HepG2 (cell line): ENCODE measurements around the gene ZFP1. TPM values are rescaled to one million over a fixed set of nuclear protein-coding genes. Genes with fewer than 3 reads are reported as not detected.

Experiments used
- ATAC-seq: fragments of 200-7000 bp; cut with Tn5 transposase; 3 replicates; pipeline ENCODE4 v1.9.1; 2020; ENCODE audit warnings: mild to moderate bottlenecking, moderate library complexity
- BruUV-seq: library from RNA; stranded (reverse); fragments of 400-500 nt; replicated peaks from 2 replicates; lab custom pipeline; 2021; lab: Mats Ljungman, UMichigan
- CTCF ChIA-PET: fragments of 300-600 bp; formaldehyde crosslinking; extraction: SDS; loops from one replicate; lab custom pipeline; 2021; ENCODE audit warnings: low total read pairs, inconsistent platforms, low intra/inter-chr PET ratio; lab: Yijun Ruan, JAX
- POLR2A ChIA-PET: fragments of 350-600 bp; sonication (Branson Sonifier 250); formaldehyde crosslinking; loops from one replicate; lab custom pipeline; 2020; ENCODE audit warnings: antibody characterized with exemption, inconsistent platforms; lab: Yijun Ruan, JAX
- DNase-seq: peaks from one replicate; pipeline ENCODE4 v3.0.0-alpha.2; 2015; ENCODE audit warnings: low spot score
- FAIRE-seq: peaks from 3 replicates; lab custom pipeline; 2011; peaks lifted over from hg19 to GRCh38; lab: Jason Lieb, UNC
- H2AFZ ChIP-seq: one replicate; pipeline ENCODE4 v1.6.1; 2011; ENCODE audit warnings: low read length, inconsistent platforms
- H3K27ac ChIP-seq: fragments of 300-600 bp; 3 replicates; pipeline ENCODE4 v1.8.0; 2011; ENCODE audit warnings: mixed run types, mild to moderate bottlenecking, mixed read lengths, low read length, inconsistent platforms; ENCODE audit not compliant: insufficient read depth; ENCODE audit errors: extremely low read length
- H3K27me3 ChIP-seq, 2 experiments: fragments of 200-600 bp in 1 of 2; 2 replicates in 1 of 2; 3 replicates in 1 of 2; pipeline versions ENCODE4 v1.6.0 to v1.8.0; 2011; ENCODE audit warnings: low read length in 2 of 2, mild to moderate bottlenecking in 2 of 2, moderate library complexity in 2 of 2, inconsistent platforms in 1 of 2; ENCODE audit not compliant: insufficient read depth in 2 of 2, control insufficient read depth in 1 of 2
- H3K36me3 ChIP-seq, 2 experiments: fragments of 200-600 bp in 1 of 2; replicated peaks in 1 of 2; 2 replicates in 1 of 2; 3 replicates in 1 of 2; pipeline versions ENCODE4 v1.5.1 to v1.8.0; 2011; ENCODE audit warnings: low read length in 2 of 2, inconsistent platforms in 1 of 2; ENCODE audit not compliant: insufficient read depth in 2 of 2, control insufficient read depth in 1 of 2
- H3K4me1 ChIP-seq: 2 replicates; pipeline ENCODE4 v1.5.1; 2012; ENCODE audit warnings: low read length, inconsistent platforms; ENCODE audit not compliant: insufficient read depth
- H3K4me2 ChIP-seq: 2 replicates; pipeline ENCODE4 v1.6.0; 2011; ENCODE audit warnings: low read depth, low read length, inconsistent platforms
- H3K4me3 ChIP-seq, 3 experiments: fragments of 200-600 bp in 1 of 3; sonication (generic), shearing (Covaris generic) in 1 of 3; replicated peaks in 1 of 3; 2 replicates each; pipeline ENCODE4 v1.5.1; 2011 to 2016; ENCODE audit warnings: low read length in 3 of 3, inconsistent platforms in 2 of 3, low read depth in 2 of 3, mild to moderate bottlenecking in 2 of 3, control low read depth in 1 of 3, mixed read lengths in 1 of 3; ENCODE audit not compliant: insufficient read depth in 1 of 3
- H3K79me2 ChIP-seq: one replicate; pipeline ENCODE4 v1.6.1; 2011; ENCODE audit warnings: low read length, inconsistent platforms; ENCODE audit not compliant: insufficient read depth
- H3K9ac ChIP-seq: 2 replicates; pipeline ENCODE4 v1.6.0; 2011; ENCODE audit warnings: mild to moderate bottlenecking, low read depth, low read length, inconsistent platforms; ENCODE audit not compliant: insufficient read depth
- H3K9me3 ChIP-seq: 2 replicates; pipeline ENCODE4 v1.5.1; 2012; ENCODE audit warnings: mild to moderate bottlenecking, low read length
- H4K20me1 ChIP-seq: 2 replicates; pipeline ENCODE4 v1.6.0; 2011; ENCODE audit warnings: inconsistent platforms, mild to moderate bottlenecking, low read length, moderate library complexity; ENCODE audit not compliant: insufficient read depth
- RXRA ChIP-seq: sonication (generic); formaldehyde crosslinking; IDR thresholded peaks from 2 replicates; pipeline ENCODE4 v1.5.1; 2020; ENCODE audit warnings: missing genetic modification reagents
- ZNF737 ChIP-seq: sonication (generic); formaldehyde crosslinking; IDR thresholded peaks from 2 replicates; pipeline ENCODE4 v1.5.0; 2020; ENCODE audit warnings: missing genetic modification reagents, mild to moderate bottlenecking, borderline replicate concordance
- whole genome bisulfite sequencing: methylation state at CpG from one replicate; pipeline ENCODE4 v1.1.6; 2017; ENCODE audit warnings: low lambda C conversion rate; 5-methylcytosine and 5-hydroxymethylcytosine counted together
- in situ Hi-C: cut with HindIII; loops from 2 replicates; pipeline ENCODE4 v1.10.0; 2017; ENCODE audit warnings: low pct_unique_long_range_greater_than_20kb; ENCODE audit not compliant: extremely low pct_ligation_motif_present
- intact Hi-C: fragments of 100-400 bp; cut with micrococcal nuclease; formaldehyde crosslinking; loops from one replicate; pipeline ENCODE4 v1.10.0; 2022; ENCODE audit not compliant: unreplicated experiment
- polyA plus RNA-seq, 8 experiments: library from polyadenylated mRNA; depleted of rRNA in 3 of 8; stranded (reverse) in 7 of 8; unstranded in 1 of 8; fragments of >200 nt; fragmentation: Illumina TruSeq in 4 of 8; extraction: Trizol in 4 of 8; gene quantifications; 2 replicates each; pipeline versions ENCODE4 v1.2.1 to v1.2.3, GENCODE V29; 2011 to 2016; ENCODE audit warnings: low read depth in 4 of 8, missing spikeins in 1 of 8, mixed read lengths in 1 of 8; ENCODE audit not compliant: insufficient read depth in 1 of 8
- total RNA-seq, 5 experiments: library from RNA; depleted of rRNA; stranded (reverse); fragments of >200 nt; fragmentation: Illumina TruSeq; extraction: Trizol; gene quantifications; 2 replicates each; pipeline ENCODE4 v1.2.3, GENCODE V29; 2016; ENCODE audit warnings: low read depth in 1 of 5
- TF ChIP-seq, protein P1 (sequence below): sonication (generic); formaldehyde crosslinking; IDR thresholded peaks from 2 replicates; pipeline ENCODE4 v1.5.1; 2020; ENCODE audit warnings: mild to moderate bottlenecking, missing genetic modification reagents, moderate library complexity

The ZFP1 gene
- total and polyA plus RNA-seq, 2 of the 13 experiments (the other 11 are each of a cell fraction or from before 2014, with no cell fraction given): 8.3 to 14.0 TPM

DNA sequence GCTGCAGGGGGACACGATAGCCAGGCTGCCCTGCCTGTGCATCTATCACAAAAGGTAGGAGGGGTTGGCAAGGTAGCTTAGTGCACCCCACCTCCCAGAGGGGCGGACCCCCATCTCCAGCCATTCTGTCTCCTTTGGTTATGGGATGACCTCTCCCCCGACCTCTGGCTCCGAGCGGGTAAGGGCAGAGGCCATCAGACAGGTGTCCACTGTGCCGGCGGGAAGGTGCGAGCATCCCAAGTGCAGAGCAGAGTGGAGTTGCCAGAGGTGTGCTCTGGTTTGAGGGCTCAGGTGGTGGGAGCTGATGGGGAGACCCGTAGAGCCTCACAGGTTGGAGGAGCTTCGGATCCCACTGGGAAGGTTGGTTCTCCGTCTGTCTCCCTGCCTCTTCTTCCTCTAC is 43.5 kb upstream of the ZFP1 start:
- H3K9me3 ChIP-seq: no peaks in the 10 kb centered on the region
- no peak overlapping the region for H3K4me2 ChIP-seq
- no peak overlapping the region for H3K4me3 ChIP-seq
- POLR2A ChIA-PET: no interaction called here
- DNase-seq (no peak), FAIRE-seq (no peak), ATAC-seq (no peak)
- intact Hi-C loops (no loop called here), in situ Hi-C loops (loop anchor here (10.0 kb wide), 1 partner anchor 110 kb away; the partner anchor contains the start of gene ZNRF1)
- no peak overlapping the region for H3K9ac ChIP-seq
- 99% methylated on average over 10 of the region's 11 CpGs for WGBS
- H3K27ac ChIP-seq: no peak overlapping the region
- peaks cover 7% of the 10 kb centered on the region for H3K79me2 ChIP-seq
- H4K20me1 ChIP-seq: peaks cover 7% of the 10 kb centered on the region
- TF ChIP-seq, protein P1, sequence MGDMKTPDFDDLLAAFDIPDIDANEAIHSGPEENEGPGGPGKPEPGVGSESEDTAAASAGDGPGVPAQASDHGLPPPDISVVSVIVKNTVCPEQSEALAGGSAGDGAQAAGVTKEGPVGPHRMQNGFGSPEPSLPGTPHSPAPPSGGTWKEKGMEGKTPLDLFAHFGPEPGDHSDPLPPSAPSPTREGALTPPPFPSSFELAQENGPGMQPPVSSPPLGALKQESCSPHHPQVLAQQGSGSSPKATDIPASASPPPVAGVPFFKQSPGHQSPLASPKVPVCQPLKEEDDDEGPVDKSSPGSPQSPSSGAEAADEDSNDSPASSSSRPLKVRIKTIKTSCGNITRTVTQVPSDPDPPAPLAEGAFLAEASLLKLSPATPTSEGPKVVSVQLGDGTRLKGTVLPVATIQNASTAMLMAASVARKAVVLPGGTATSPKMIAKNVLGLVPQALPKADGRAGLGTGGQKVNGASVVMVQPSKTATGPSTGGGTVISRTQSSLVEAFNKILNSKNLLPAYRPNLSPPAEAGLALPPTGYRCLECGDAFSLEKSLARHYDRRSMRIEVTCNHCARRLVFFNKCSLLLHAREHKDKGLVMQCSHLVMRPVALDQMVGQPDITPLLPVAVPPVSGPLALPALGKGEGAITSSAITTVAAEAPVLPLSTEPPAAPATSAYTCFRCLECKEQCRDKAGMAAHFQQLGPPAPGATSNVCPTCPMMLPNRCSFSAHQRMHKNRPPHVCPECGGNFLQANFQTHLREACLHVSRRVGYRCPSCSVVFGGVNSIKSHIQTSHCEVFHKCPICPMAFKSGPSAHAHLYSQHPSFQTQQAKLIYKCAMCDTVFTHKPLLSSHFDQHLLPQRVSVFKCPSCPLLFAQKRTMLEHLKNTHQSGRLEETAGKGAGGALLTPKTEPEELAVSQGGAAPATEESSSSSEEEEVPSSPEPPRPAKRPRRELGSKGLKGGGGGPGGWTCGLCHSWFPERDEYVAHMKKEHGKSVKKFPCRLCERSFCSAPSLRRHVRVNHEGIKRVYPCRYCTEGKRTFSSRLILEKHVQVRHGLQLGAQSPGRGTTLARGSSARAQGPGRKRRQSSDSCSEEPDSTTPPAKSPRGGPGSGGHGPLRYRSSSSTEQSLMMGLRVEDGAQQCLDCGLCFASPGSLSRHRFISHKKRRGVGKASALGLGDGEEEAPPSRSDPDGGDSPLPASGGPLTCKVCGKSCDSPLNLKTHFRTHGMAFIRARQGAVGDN (CRISPR knock-in tag): peak; percentile 9; the same call in 1 of the 2 replicates
- TF ChIP-seq ZNF737 (0 out of 2 replicates have a peak, but pooled peaks have one; percentile 4), RXRA (no peak)
- no peak overlapping the region for H2AFZ ChIP-seq
- peaks cover 27 to 60% of the 10 kb centered on the region in 2 experiments for H3K36me3 ChIP-seq
- BruUV-seq: no TSS peak
- H3K4me1 ChIP-seq: peaks cover 2% of the 10 kb centered on the region
- CTCF ChIA-PET: no interaction called here
- no peaks in the 10 kb centered on the region for H3K27me3 ChIP-seq
